DND-41 (cell line): ENCODE data around the gene SGCD.

Source experiments
- ATAC-seq: fragments of 200-7000 bp; cut with Tn5 transposase; 3 replicates; pipeline ENCODE4 v1.9.1; 2021; ENCODE audit warnings: low read depth; ENCODE audit not compliant: insufficient read depth
- DNase-seq: peaks from one replicate; pipeline ENCODE4 v3.0.0-alpha.2; 2020
- H2AFZ ChIP-seq: 2 replicates; pipeline ENCODE4 v1.6.0; 2012; ENCODE audit warnings: low read depth, low read length
- H3K27ac ChIP-seq: 2 replicates; pipeline ENCODE4 v1.5.1; 2012; ENCODE audit warnings: low read length, inconsistent platforms
- H3K27me3 ChIP-seq: fragments of 200-600 bp; sonication (generic); 2 replicates; pipeline ENCODE4 v1.6.0; 2012; ENCODE audit warnings: low read length, mild to moderate bottlenecking, inconsistent platforms; ENCODE audit not compliant: insufficient read depth, poor library complexity
- H3K36me3 ChIP-seq: 2 replicates; pipeline ENCODE4 v1.5.1; 2012; ENCODE audit warnings: low read length, inconsistent platforms; ENCODE audit not compliant: insufficient read depth
- H3K4me1 ChIP-seq: 2 replicates; pipeline ENCODE4 v1.5.1; 2012; ENCODE audit warnings: mild to moderate bottlenecking, low read length; ENCODE audit not compliant: insufficient read depth
- H3K4me2 ChIP-seq: 2 replicates; pipeline ENCODE4 v1.6.0; 2012; ENCODE audit warnings: mild to moderate bottlenecking, moderate library complexity, low read length, inconsistent platforms; ENCODE audit not compliant: insufficient read depth
- H3K4me3 ChIP-seq, 2 experiments: fragments of 200-600 bp in 1 of 2; shearing (Covaris generic) in 1 of 2; 2 replicates each; pipeline ENCODE4 v1.5.1; 2012 to 2016; ENCODE audit warnings: inconsistent platforms in 2 of 2, low read length in 2 of 2, mild to moderate bottlenecking in 2 of 2, low read depth in 1 of 2, moderate library complexity in 1 of 2
- H3K79me2 ChIP-seq: 2 replicates; pipeline ENCODE4 v1.6.0; 2012; ENCODE audit warnings: low read length, inconsistent platforms; ENCODE audit not compliant: insufficient read depth
- H3K9ac ChIP-seq: 2 replicates; pipeline ENCODE4 v1.6.0; 2012; ENCODE audit warnings: low read depth, mild to moderate bottlenecking, inconsistent platforms, low read length, moderate library complexity
- H3K9me3 ChIP-seq: 2 replicates; pipeline ENCODE4 v1.5.1; 2012; ENCODE audit warnings: low read length, moderate library complexity, mild to moderate bottlenecking, inconsistent platforms; ENCODE audit not compliant: insufficient read depth, severe bottlenecking
- H4K20me1 ChIP-seq: 2 replicates; pipeline ENCODE4 v1.6.0; 2012; ENCODE audit warnings: low read length; ENCODE audit not compliant: insufficient read depth
- CTCF ChIP-seq: IDR thresholded peaks from 2 replicates; pipeline ENCODE4 v1.5.1; 2012; ENCODE audit warnings: borderline replicate concordance, low read length, moderate library complexity, mild to moderate bottlenecking; ENCODE audit not compliant: poor library complexity, severe bottlenecking; ENCODE audit errors: extremely low read depth
- EZH2 ChIP-seq: IDR thresholded peaks from 3 replicates; pipeline ENCODE4 v1.6.1; 2012; ENCODE audit warnings: borderline replicate concordance, low read depth, mild to moderate bottlenecking, moderate library complexity, low read length, inconsistent platforms; ENCODE audit not compliant: severe bottlenecking

Gene SGCD

GRCh38 chr5:156497804-156498208 is 170.8 kb downstream of the SGCD start:
- TF ChIP-seq CTCF (no peak), EZH2 (no peak)
- no peak overlapping the region for H3K9ac ChIP-seq
- no peak overlapping the region for H3K4me3 ChIP-seq
- H3K79me2 ChIP-seq, result no peaks in the 10 kb centered on the region
- H3K4me2 ChIP-seq, result no peak overlapping the region
- H3K27ac ChIP-seq, result no peak overlapping the region
- DNase-seq, result no peak
- no peaks in the 10 kb centered on the region for H3K36me3 ChIP-seq
- ATAC-seq, result no peak
- H4K20me1 ChIP-seq, result no peaks in the 10 kb centered on the region
- H3K9me3 ChIP-seq, result no peaks in the 10 kb centered on the region
- H2AFZ ChIP-seq, result no peak overlapping the region
- H3K4me1 ChIP-seq, result no peaks in the 10 kb centered on the region
- H3K27me3 ChIP-seq, result peaks cover 10% of the 10 kb centered on the region

DNA sequence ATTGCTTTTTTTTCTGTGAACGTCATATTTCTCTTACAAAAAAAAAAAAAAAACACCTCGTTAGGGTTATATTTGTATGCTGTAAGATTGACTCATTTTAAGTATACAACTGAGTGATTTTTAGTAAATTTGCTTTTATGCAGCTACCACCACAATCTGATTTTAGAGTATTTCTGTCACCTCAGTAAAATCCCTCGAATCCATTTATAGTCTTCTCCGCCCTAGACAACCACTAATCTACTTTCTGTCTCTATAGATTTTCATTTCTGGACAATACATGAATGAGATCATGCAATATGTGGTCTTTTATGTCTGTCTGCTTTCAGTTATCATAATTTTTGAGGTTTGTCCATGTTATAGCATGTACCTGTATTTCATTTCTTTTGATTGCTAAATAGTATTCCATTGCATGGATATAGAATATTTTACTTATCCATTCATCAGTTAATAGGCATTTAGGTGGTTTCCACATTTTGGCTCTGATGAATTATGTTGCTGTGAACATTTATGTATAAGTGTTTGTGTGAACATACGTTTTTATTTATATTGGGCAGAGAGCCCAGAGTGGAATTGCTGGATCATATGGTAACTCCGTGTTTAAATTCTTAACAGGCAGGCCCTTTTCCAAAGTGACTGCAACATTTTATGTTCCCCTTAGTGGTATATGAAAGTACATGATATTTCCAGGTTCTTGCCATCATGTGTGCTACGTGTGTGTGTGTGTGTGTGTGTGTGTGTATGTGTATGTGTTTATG is 171.4 kb downstream of the SGCD start:
- Histone ChIP-seq H3K4me3 (no peak overlapping the region), H3K4me2 (no peak overlapping the region), H3K9ac (no peak overlapping the region), H3K9me3 (no peaks in the 10 kb centered on the region), H3K36me3 (no peaks in the 10 kb centered on the region), H3K79me2 (no peaks in the 10 kb centered on the region), H2AFZ (no peak overlapping the region), H3K4me1 (no peaks in the 10 kb centered on the region), H3K27ac (no peak overlapping the region), H4K20me1 (no peaks in the 10 kb centered on the region), H3K27me3 (peaks cover 10% of the 10 kb centered on the region)
- no peak for TF ChIP-seq CTCF
- TF ChIP-seq EZH2, result no peak
- ATAC-seq (no peak), DNase-seq (no peak)

GRCh38 chr5:156500755-156501154 is 173.8 kb downstream of the SGCD start:
- no peaks in the 10 kb centered on the region for H3K79me2 ChIP-seq
- no peak overlapping the region for H2AFZ ChIP-seq
- TF ChIP-seq CTCF (no peak), EZH2 (no peak)
- ATAC-seq, result no peak
- H3K36me3 ChIP-seq, result no peaks in the 10 kb centered on the region
- no peak overlapping the region for H3K4me2 ChIP-seq
- no peaks in the 10 kb centered on the region for H4K20me1 ChIP-seq
- H3K27ac ChIP-seq, result no peak overlapping the region
- no peak overlapping the region for H3K4me3 ChIP-seq
- H3K4me1 ChIP-seq, result no peaks in the 10 kb centered on the region
- no peaks in the 10 kb centered on the region for H3K9me3 ChIP-seq
- H3K27me3 ChIP-seq, result peaks cover 6% of the 10 kb centered on the region
- no peak for DNase-seq
- H3K9ac ChIP-seq, result no peak overlapping the region
